HG03571 (cell line): ENCODE measurements around the gene STPG2.

Experiments used
- ATAC-seq: cut with Tn5 transposase; IDR thresholded peaks from one replicate; pipeline ENCODE4 v1.9.1; 2021; ENCODE audit not compliant: unreplicated experiment

Gene STPG2

GRCh38 chr4:97836662-97837061, 306.6 kb downstream of the STPG2 start:
- no peak for ATAC-seq

GRCh38 chr4:97828646-97829045, 314.6 kb downstream of the STPG2 start:
- ATAC-seq: no peak

GRCh38 chr4:97819294-97819693, 324.0 kb downstream of the STPG2 start:
- ATAC-seq: no peak

GRCh38 chr4:97812768-97813167, 330.5 kb downstream of the STPG2 start:
- no peak for ATAC-seq

GRCh38 chr4:97786306-97786920, 356.9 kb downstream of the STPG2 start:
- ATAC-seq: no peak

- no peak for ATAC-seq
Measured at GRCh38 chr4:97778174-97778573, 365.1 kb downstream of the STPG2 start.

- no peak for ATAC-seq
Measured at GRCh38 chr4:97774347-97774989, 368.8 kb downstream of the STPG2 start.

- ATAC-seq: no peak
Measured at GRCh38 chr4:97770222-97770621, 373.1 kb downstream of the STPG2 start.

GRCh38 chr4:97762115-97762512, 381.2 kb downstream of the STPG2 start:
- no peak for ATAC-seq

GRCh38 chr4:97761445-97762114, 381.7 kb downstream of the STPG2 start:
- no peak for ATAC-seq

GRCh38 chr4:97759785-97760184, 383.5 kb downstream of the STPG2 start:
- no peak for ATAC-seq

GRCh38 chr4:97752599-97752998, 390.7 kb downstream of the STPG2 start:
- no peak for ATAC-seq

GRCh38 chr4:97747945-97748344, 395.3 kb downstream of the STPG2 start:
- ATAC-seq: no peak

- ATAC-seq: no peak
Measured at GRCh38 chr4:97720869-97721432, 422.3 kb downstream of the STPG2 start.

GRCh38 chr4:97691111-97691605, 452.1 kb downstream of the STPG2 start:
- no peak for ATAC-seq

- ATAC-seq: no peak
Measured at GRCh38 chr4:97670703-97671269, 472.5 kb downstream of the STPG2 start.

- ATAC-seq: no peak
Measured at GRCh38 chr4:97665553-97665952, 477.7 kb downstream of the STPG2 start.

- no peak for ATAC-seq
Measured at GRCh38 chr4:97664741-97665140, 478.5 kb downstream of the STPG2 start.

- no peak for ATAC-seq
Measured at GRCh38 chr4:97662133-97662532, 481.1 kb downstream of the STPG2 start.

- no peak for ATAC-seq
Measured at GRCh38 chr4:97656044-97656720, 487.1 kb downstream of the STPG2 start.

GRCh38 chr4:97653701-97654100, 489.6 kb downstream of the STPG2 start:
- no peak for ATAC-seq
